DND-41 (cell line): ENCODE measurements around the gene DIAPH3.

Experiments used
- EZH2 ChIP-seq: IDR thresholded peaks from 3 replicates; pipeline ENCODE4 v1.6.1; 2012; ENCODE audit warnings: borderline replicate concordance, low read depth, mild to moderate bottlenecking, moderate library complexity, low read length, inconsistent platforms; ENCODE audit not compliant: severe bottlenecking
- TF ChIP-seq, protein P1 (sequence below): IDR thresholded peaks from 2 replicates; pipeline ENCODE4 v1.5.1; 2012; ENCODE audit warnings: borderline replicate concordance, low read length, moderate library complexity, mild to moderate bottlenecking; ENCODE audit not compliant: poor library complexity, severe bottlenecking; ENCODE audit errors: extremely low read depth

GRCh38 chr13:59666504-59666903 is 497.2 kb downstream of the DIAPH3 start:
- TF ChIP-seq EZH2: no peak
- TF ChIP-seq, protein P1, sequence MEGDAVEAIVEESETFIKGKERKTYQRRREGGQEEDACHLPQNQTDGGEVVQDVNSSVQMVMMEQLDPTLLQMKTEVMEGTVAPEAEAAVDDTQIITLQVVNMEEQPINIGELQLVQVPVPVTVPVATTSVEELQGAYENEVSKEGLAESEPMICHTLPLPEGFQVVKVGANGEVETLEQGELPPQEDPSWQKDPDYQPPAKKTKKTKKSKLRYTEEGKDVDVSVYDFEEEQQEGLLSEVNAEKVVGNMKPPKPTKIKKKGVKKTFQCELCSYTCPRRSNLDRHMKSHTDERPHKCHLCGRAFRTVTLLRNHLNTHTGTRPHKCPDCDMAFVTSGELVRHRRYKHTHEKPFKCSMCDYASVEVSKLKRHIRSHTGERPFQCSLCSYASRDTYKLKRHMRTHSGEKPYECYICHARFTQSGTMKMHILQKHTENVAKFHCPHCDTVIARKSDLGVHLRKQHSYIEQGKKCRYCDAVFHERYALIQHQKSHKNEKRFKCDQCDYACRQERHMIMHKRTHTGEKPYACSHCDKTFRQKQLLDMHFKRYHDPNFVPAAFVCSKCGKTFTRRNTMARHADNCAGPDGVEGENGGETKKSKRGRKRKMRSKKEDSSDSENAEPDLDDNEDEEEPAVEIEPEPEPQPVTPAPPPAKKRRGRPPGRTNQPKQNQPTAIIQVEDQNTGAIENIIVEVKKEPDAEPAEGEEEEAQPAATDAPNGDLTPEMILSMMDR: no peak
